ENCODE measurements around the gene FARSB.

The FARSB gene

DNA sequence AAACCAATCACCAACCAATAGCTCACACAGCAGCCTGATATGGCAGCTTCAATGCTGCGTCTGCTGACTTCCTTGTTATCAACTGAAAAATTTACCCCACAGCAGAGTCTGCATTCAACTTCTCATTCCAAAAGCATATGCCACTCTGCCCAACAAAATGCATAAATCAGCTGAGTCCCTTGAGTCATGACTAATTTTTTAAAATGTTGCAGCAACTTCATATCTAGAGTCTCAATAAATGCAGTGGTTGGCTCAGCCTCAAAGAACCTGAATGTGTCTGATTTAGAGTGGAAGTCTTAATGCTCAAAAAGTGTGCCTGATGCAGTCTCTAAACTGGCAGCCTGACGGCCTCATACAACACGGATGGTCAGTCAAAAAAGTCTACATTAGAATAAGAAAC, 46.5 kb downstream of the FARSB start:
- DNase-seq (ENCODE audit: low read depth) = no peak
- TF ChIP-seq, protein P1, sequence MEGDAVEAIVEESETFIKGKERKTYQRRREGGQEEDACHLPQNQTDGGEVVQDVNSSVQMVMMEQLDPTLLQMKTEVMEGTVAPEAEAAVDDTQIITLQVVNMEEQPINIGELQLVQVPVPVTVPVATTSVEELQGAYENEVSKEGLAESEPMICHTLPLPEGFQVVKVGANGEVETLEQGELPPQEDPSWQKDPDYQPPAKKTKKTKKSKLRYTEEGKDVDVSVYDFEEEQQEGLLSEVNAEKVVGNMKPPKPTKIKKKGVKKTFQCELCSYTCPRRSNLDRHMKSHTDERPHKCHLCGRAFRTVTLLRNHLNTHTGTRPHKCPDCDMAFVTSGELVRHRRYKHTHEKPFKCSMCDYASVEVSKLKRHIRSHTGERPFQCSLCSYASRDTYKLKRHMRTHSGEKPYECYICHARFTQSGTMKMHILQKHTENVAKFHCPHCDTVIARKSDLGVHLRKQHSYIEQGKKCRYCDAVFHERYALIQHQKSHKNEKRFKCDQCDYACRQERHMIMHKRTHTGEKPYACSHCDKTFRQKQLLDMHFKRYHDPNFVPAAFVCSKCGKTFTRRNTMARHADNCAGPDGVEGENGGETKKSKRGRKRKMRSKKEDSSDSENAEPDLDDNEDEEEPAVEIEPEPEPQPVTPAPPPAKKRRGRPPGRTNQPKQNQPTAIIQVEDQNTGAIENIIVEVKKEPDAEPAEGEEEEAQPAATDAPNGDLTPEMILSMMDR (IDR thresholded peaks at IDR 0.05; ENCODE audit: control insufficient read depth, extremely low read depth, insufficient read depth) = no peak
- no peak overlapping the region for H3K4me3 ChIP-seq (ENCODE audit: low read depth, low read length)

DNA sequence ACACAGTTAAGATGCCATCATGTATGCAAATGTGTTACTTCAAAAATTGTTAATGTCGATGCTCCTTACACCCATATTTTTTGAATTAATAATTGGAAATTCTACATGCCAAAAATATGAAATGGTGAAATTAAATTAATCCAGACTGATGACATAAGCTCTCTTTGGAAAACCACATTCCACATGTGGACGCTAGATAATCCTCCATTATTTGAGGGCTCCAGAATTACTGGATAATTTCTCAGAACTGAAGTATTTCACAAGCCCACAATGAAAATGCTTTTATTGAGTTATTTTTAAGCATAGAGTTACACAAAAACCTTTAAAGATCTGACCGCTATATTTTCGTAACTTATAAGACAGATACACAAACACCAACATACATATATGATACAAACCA, 47.8 kb downstream of the FARSB start:
- no peak overlapping the region for H3K4me3 ChIP-seq (ENCODE audit: low read depth, low read length)
- DNase-seq (ENCODE audit: low read depth) = no peak
- TF ChIP-seq, protein P1 (IDR thresholded peaks at IDR 0.05; ENCODE audit: control insufficient read depth, extremely low read depth, insufficient read depth) = no peak

DNA sequence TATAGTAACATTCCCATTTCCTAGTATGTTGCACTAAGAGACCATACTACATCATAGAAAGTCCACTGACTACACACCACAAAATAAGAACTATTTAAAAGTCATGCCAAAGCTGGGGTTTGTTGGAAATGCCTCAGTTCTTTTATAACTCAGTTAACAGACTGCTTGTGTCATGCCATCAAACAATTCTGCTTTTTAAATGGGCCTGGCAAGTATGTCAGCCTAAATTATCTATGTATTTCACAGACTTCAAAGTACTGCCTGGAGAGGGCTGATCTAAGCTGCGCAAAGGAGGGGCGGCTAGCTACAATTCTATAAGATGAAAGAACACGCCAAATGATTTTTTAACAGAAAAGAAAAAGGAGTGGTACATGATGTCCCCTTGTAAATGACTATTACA, 49.6 kb downstream of the FARSB start:
- DNase-seq (ENCODE audit: low read depth) = no peak
- H3K4me3 ChIP-seq (ENCODE audit: low read depth, low read length) = no peak overlapping the region
- TF ChIP-seq, protein P1 (IDR thresholded peaks at IDR 0.05; ENCODE audit: control insufficient read depth, extremely low read depth, insufficient read depth) = no peak

DNA sequence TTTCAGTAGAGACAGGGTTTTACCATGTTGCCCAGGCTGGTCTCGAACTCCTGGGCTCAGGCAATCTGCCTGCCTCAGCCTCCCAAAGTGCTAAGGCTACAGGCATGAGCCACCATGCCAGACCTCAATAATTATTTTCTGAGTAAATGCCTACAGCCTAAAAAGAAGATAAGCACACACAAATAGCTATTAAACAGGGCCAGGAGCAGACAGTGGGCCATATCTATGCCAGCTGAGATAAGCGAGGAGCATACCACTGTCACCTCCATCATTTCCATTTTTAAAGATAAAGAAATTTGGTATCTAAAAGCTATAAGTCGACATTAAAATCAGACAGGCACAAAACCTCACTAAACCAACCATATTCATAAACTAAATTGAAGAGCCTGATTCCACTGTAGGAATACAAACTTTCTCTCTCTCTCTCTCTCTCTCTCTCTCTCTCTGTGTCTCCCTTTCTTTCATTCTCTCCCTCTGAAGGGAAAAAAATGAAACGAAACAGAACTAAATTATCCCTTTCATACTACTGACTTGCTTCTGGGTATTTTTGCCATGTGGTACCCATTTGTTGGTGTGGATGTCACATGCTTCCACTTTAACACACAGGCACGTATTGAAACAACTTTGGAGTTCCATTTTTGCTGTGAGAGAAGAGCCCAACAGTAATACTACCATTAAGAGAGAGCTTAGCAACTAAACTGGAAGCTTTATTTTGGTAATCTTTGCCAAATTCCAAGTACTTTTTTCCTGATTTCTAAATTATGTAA, 51.0 kb downstream of the FARSB start:
- H3K4me3 ChIP-seq (ENCODE audit: low read depth, low read length) = no peak overlapping the region
- no peak for DNase-seq (ENCODE audit: low read depth)
- TF ChIP-seq, protein P1 (IDR thresholded peaks at IDR 0.05; ENCODE audit: control insufficient read depth, extremely low read depth, insufficient read depth) = no peak

DNA sequence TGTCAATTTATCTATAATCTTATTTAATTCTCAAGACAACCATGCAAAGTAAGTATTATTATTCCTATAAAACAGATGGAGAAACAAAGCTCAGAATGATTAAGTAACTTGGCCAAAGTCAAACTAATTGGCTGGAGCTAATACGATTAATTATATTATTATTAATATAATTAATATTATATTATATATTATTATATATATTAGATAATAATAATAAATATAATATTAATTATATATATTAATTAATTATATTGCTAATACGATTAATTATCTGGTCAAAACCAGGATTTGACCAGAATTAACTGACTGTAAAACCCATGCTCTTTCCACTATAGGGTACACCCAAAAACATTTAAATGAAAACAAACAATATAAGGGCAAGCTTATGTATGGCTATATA, 52.4 kb downstream of the FARSB start:
- no peak overlapping the region for H3K4me3 ChIP-seq (ENCODE audit: low read depth, low read length)
- TF ChIP-seq, protein P1 (IDR thresholded peaks at IDR 0.05; ENCODE audit: control insufficient read depth, extremely low read depth, insufficient read depth) = no peak
- no peak for DNase-seq (ENCODE audit: low read depth)

DNA sequence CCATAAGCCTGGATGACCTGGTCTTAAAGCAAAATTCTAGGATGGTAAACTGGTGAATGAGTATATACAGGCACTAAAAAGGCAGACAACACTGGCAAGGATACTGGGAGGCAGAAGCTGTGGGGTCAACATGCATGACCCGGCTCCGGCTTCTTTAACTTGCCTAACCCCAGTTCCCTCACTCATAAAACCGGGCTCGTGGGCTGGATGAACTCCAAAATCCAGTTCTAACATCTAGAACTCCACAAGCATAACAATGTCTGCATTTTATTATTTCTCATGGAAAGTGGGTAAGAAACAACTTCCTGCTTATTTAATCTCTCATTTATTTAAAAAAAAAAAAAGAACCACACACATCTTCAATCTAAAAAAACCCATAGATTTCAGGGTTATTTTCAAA, 57.3 kb downstream of the FARSB start:
- no peak overlapping the region for H3K4me3 ChIP-seq (ENCODE audit: low read depth, low read length)
- no peak for DNase-seq (ENCODE audit: low read depth)
- TF ChIP-seq, protein P1 (IDR thresholded peaks at IDR 0.05; ENCODE audit: control insufficient read depth, extremely low read depth, insufficient read depth) = no peak

DNA sequence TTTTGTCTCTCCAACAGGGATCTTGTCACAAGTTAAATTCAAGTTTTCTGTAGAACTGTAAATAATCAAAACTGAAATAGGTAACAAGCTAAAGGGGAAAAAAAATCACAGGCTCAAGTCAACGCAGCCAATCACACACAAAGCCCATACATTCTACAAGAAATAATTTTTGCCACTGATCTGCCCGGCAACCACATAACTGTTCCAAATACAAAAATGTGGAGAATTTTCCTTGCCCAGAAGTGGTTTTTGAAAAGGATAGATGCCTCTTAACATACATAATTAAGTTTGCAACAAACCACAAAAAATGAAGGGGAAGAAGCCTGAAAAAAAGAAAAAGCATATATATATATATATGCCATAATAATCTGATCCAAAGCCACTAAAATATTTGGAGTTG, 60.3 kb downstream of the FARSB start:
- TF ChIP-seq, protein P1 (IDR thresholded peaks at IDR 0.05; ENCODE audit: control insufficient read depth, extremely low read depth, insufficient read depth) = no peak
- DNase-seq (ENCODE audit: low read depth) = no peak
- no peak overlapping the region for H3K4me3 ChIP-seq (ENCODE audit: low read depth, low read length)

Measured in LNCaP clone FGC (cell line).